ENCODE data around the gene WDR18.

The WDR18 gene

DNA sequence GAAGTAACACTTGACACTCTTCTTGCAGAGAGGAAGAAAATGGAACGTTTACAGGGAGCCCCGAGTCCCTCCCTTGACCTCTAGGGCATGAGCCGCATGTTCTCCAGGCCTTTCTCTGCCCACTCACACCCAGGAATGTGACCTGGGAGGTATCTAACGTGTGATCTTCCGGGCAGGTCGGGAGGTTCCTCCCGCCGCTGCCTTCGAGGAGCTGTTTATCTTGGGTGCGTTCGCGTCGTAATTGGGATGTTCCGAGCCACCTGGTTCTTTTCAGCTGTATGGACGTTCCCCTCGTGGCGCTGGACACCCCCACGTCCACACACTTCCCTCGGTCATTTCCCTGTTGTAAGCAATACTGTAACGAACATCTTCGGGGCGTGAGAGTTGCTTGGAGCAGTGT, 44.7 kb upstream of the WDR18 start:
- TF ChIP-seq, protein P1, sequence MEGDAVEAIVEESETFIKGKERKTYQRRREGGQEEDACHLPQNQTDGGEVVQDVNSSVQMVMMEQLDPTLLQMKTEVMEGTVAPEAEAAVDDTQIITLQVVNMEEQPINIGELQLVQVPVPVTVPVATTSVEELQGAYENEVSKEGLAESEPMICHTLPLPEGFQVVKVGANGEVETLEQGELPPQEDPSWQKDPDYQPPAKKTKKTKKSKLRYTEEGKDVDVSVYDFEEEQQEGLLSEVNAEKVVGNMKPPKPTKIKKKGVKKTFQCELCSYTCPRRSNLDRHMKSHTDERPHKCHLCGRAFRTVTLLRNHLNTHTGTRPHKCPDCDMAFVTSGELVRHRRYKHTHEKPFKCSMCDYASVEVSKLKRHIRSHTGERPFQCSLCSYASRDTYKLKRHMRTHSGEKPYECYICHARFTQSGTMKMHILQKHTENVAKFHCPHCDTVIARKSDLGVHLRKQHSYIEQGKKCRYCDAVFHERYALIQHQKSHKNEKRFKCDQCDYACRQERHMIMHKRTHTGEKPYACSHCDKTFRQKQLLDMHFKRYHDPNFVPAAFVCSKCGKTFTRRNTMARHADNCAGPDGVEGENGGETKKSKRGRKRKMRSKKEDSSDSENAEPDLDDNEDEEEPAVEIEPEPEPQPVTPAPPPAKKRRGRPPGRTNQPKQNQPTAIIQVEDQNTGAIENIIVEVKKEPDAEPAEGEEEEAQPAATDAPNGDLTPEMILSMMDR (IDR thresholded peaks at IDR 0.05; ENCODE audit: low read depth, low read length): no peak
- TF ChIP-seq, protein P2, sequence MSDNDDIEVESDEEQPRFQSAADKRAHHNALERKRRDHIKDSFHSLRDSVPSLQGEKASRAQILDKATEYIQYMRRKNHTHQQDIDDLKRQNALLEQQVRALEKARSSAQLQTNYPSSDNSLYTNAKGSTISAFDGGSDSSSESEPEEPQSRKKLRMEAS (IDR thresholded peaks at IDR 0.05; ENCODE audit: low read depth, low read length): no peak
- TF ChIP-seq MYC (IDR thresholded peaks at IDR 0.05; ENCODE audit: low read depth, low read length): no peak
- DNase-seq (ENCODE audit: low read depth): no peak
- no peak overlapping the region for H3K4me3 ChIP-seq (ENCODE audit: low read depth, low read length)

DNA sequence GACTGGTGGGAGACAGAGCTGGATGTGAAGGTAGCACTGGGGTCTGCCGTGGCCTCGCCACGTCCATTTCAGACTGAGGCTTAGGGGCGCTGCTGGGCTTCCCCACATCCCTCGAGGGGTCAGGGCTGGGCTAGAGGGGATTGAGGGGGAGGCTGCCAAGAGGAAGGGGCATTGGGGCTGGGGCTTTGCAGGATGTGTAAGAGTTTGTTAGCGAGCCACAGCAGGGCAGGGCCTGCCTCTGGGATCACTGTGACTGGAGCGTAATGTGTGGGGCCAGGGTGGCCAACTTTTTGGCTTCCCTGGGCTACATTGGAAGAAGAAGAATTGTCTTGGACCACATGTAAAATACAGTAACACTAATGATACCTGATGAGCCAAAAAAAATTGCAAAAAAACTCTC, 44.2 kb upstream of the WDR18 start:
- no peak for DNase-seq (ENCODE audit: low read depth)
- no peak overlapping the region for H3K4me3 ChIP-seq (ENCODE audit: low read depth, low read length)
- TF ChIP-seq, protein P2 (IDR thresholded peaks at IDR 0.05; ENCODE audit: low read depth, low read length): no peak
- TF ChIP-seq MYC (IDR thresholded peaks at IDR 0.05; ENCODE audit: low read depth, low read length) (no peak), POLR2A (IDR thresholded peaks at IDR 0.05; ENCODE audit: extremely low read depth, insufficient read length) (no peak)
- TF ChIP-seq, protein P1 (IDR thresholded peaks at IDR 0.05; ENCODE audit: low read depth, low read length): no peak

DNA sequence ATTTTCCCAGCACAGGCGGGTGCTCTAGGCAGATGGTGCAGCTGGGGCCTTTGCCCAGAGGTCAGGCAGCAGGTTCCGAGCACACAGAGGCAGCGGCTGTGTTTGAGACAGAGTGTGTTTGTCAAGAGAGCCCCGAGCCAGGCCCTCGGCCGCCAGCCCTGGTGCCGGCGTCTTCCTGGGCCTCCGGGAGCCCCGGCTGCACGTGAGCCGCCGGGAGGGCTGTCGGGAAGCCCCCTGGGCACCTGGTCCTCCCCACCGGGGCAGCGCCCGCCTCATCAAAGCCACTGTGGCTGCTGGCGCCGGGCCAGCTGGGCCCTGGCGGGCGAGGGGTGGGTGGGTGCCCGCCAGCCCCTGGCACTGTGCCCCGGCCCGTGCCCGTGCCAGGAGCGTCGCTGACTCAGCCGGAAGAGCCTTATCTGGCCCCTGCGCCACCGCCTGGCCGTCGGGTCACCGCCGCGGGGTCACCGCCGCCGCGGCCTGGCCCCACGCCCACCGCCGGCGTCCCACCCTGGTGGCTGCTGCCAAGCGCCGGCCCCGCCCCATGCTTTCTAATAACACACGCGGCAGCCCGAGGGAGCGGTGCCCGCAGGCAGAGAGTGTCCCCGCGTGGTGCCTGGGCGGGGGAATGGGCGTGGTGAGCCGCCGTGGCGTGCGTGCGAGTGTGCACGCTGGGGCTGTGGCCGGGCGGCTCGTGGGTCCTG, 43.4 kb upstream of the WDR18 start:
- TF ChIP-seq, protein P2 (IDR thresholded peaks at IDR 0.05; ENCODE audit: low read depth, low read length): no peak
- TF ChIP-seq MYC (IDR thresholded peaks at IDR 0.05; ENCODE audit: low read depth, low read length) (no peak), POLR2A (IDR thresholded peaks at IDR 0.05; ENCODE audit: extremely low read depth, insufficient read length) (no peak)
- TF ChIP-seq, protein P1 (IDR thresholded peaks at IDR 0.05; ENCODE audit: low read depth, low read length): no peak
- H3K4me3 ChIP-seq (ENCODE audit: low read depth, low read length): no peak overlapping the region
- DNase-seq (ENCODE audit: low read depth): no peak

DNA sequence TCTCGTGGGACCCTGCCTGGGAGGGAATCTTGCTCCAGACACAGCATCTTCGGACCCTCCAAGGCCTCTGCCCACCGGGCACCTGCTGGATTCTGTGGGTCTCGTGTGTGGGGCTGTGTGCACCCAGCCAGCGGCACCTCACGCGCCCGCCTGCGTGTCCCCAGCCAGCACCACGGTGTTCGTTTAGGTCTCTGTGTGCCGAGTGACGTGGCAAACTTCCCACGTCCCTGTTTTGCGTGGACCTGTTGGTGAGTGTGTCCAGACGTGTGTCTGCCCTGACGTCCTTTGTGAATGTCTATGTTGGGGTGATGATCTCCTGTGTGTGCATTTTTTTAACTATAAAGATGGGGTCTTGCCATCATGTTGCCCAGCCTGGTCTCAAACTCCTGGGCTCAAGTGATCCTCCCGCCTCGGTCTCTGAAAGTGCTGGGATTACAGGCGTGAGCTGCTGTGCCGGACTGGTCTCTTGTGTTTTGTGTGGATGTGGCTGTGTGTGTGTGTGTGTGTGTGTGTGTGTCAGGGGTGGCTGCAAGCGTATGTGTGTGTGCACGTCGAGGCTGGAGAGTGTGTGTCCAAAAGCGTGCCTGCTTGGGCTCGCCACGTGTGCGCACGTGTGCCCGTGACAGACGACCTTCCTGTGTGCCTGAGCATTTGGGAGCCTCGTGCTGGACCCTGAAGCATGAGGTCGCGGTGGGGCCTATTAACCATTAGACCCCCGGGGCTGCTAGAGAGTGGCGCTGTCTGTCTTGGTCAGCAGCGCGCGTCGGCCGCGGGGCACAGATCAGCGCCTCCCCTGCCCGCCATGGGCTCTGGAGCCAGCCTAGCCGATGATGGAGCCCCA, 42.6 kb upstream of the WDR18 start:
- H3K4me3 ChIP-seq (ENCODE audit: low read depth, low read length): no peak overlapping the region

DNA sequence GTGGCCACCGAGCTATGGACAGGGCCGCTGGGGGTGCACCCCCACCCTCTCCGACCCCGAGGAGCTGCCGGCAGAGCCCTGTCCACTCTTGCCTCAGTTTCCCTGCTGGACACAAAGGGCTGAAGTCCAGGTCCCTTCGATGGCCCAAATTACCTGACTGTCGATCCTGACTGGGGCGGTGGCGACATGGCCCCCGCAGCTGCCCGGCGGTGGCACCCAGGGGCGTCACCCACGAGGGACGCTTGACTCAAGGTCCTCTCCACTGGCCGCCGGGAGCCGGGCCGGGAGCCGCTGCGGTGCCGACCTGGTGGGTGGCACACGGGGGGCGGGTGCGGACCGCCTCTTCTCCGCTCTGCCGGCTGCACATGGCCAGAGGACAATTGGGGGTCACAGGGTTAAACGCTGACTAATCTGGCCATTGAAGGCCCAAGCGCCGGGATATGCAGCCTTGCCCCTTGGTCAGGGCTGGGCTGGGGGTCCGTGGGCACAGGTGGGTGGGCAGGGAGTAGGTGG, 42.0 kb upstream of the WDR18 start:
- H3K4me3 ChIP-seq (ENCODE audit: low read depth, low read length): no peak overlapping the region
- DNase-seq (ENCODE audit: low read depth): no peak
- TF ChIP-seq MYC (IDR thresholded peaks at IDR 0.05; ENCODE audit: low read depth, low read length): no peak
- TF ChIP-seq POLR2A (IDR thresholded peaks at IDR 0.05; ENCODE audit: extremely low read depth, insufficient read length): no peak
- TF ChIP-seq, protein P1 (IDR thresholded peaks at IDR 0.05; ENCODE audit: low read depth, low read length): no peak
- TF ChIP-seq, protein P2 (IDR thresholded peaks at IDR 0.05; ENCODE audit: low read depth, low read length): no peak

More for the DNA sequence above, 42.6 kb upstream of the WDR18 start:
- DNase-seq (ENCODE audit: low read depth): no peak
- TF ChIP-seq POLR2A (IDR thresholded peaks at IDR 0.05; ENCODE audit: extremely low read depth, insufficient read length) (no peak), MYC (IDR thresholded peaks at IDR 0.05; ENCODE audit: low read depth, low read length) (no peak)
- TF ChIP-seq, protein P2 (IDR thresholded peaks at IDR 0.05; ENCODE audit: low read depth, low read length): no peak
- TF ChIP-seq, protein P1 (IDR thresholded peaks at IDR 0.05; ENCODE audit: low read depth, low read length): no peak
